ENCODE data around the gene GLIS1. TPM values are rescaled to one million over a fixed set of nuclear protein-coding genes. Genes with fewer than 3 reads are reported as not detected.
A peak's percentile ranks its signal among the peaks of the same experiment; 100 is the strongest.

The GLIS1 gene
- total and polyA plus RNA-seq, 11 donors: 0.06 to 0.35 (median 0.13) TPM; not detected in 6

DNA sequence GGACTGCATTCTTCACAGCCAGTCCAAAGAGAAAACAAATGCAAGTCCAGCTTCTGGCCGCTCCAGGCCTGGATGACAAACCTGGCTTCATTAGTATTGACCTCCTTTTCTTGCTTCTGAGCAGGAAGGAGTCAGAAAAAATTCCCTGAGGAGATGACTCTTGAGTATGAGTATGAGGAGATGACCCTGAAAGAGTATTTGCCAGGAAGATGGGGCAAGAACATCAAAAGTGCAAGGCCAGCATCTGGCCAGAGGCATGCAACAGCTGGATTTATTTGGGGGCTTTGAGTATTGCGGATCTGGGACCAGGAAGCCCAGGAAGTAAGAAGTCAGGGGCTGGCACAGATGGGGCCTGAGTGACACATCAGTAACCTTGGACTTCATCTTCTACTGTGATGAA is 113.9 kb downstream of the GLIS1 start:
- WGBS, 4 donors: 76 to 97% (median 85%) methylated on average over 2 of the region's 2 CpGs
- intact Hi-C loops (cut with DNase I): no loop called here
- peak in 4 of 5 donors; percentile 15 to 53 (median 37) for DNase-seq

GRCh38 chr1:53622531-53622930 is 116.4 kb downstream of the GLIS1 start:
- Histone ChIP-seq H3K36me3 (no peaks in the 10 kb centered on the region), H3K4me3 (no peak overlapping the region), H3K9me3 (peaks cover 0 to 13% (median 0%) of the 10 kb centered on the region in 12 donors), H3K4me1 (peaks cover 0 to 5% (median 0%) of the 10 kb centered on the region in 12 donors), H3K27ac (no peak overlapping the region), H3K27me3 (no peaks in the 10 kb centered on the region)
- TF ChIP-seq POLR2A (IDR thresholded peaks at IDR 0.05): no peak
- TF ChIP-seq, protein P1, sequence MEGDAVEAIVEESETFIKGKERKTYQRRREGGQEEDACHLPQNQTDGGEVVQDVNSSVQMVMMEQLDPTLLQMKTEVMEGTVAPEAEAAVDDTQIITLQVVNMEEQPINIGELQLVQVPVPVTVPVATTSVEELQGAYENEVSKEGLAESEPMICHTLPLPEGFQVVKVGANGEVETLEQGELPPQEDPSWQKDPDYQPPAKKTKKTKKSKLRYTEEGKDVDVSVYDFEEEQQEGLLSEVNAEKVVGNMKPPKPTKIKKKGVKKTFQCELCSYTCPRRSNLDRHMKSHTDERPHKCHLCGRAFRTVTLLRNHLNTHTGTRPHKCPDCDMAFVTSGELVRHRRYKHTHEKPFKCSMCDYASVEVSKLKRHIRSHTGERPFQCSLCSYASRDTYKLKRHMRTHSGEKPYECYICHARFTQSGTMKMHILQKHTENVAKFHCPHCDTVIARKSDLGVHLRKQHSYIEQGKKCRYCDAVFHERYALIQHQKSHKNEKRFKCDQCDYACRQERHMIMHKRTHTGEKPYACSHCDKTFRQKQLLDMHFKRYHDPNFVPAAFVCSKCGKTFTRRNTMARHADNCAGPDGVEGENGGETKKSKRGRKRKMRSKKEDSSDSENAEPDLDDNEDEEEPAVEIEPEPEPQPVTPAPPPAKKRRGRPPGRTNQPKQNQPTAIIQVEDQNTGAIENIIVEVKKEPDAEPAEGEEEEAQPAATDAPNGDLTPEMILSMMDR (IDR thresholded peaks at IDR 0.05): no peak
- WGBS, 4 donors: 72 to 79% (median 76%) methylated on average over 5 of the region's 5 CpGs
- DNase-seq (peak in 2 of 5 donors; percentile 4 to 5), ATAC-seq (no peak)
- intact Hi-C loops (cut with DNase I): no loop called here

More for the DNA sequence above, 113.9 kb downstream of the GLIS1 start:
- Histone ChIP-seq H3K36me3 (no peaks in the 10 kb centered on the region), H3K4me1 (peaks cover 0 to 5% (median 0%) of the 10 kb centered on the region in 12 donors), H3K9me3 (peaks cover 0 to 13% (median 0%) of the 10 kb centered on the region in 12 donors), H3K27ac (no peak overlapping the region), H3K27me3 (no peaks in the 10 kb centered on the region), H3K4me3 (no peak overlapping the region)
- ATAC-seq: peak; percentile 18 to 94 (median 66)
- TF ChIP-seq, protein P1 (IDR thresholded peaks at IDR 0.05): no peak
- TF ChIP-seq POLR2A (IDR thresholded peaks at IDR 0.05): no peak

- Histone ChIP-seq H3K36me3 (no peaks in the 10 kb centered on the region), H3K4me3 (no peak overlapping the region), H3K9me3 (peaks cover 0 to 13% (median 0%) of the 10 kb centered on the region in 12 donors), H3K27ac (no peak overlapping the region), H3K4me1 (peaks cover 0 to 2% (median 0%) of the 10 kb centered on the region in 12 donors), H3K27me3 (no peaks in the 10 kb centered on the region)
- WGBS, 4 donors: 76 to 86% (median 83%) methylated on average over 4 of the region's 4 CpGs
- intact Hi-C loops (cut with DNase I): no loop called here
- DNase-seq (peak in 2 of 5 donors; percentile 9 to 25), ATAC-seq (no peak)
- TF ChIP-seq, protein P1 (IDR thresholded peaks at IDR 0.05): no peak
- no peak for TF ChIP-seq POLR2A (IDR thresholded peaks at IDR 0.05)
These were observed 117.8 kb downstream of the GLIS1 start for GRCh38 chr1:53621144-53621543.

- no peak overlapping the region for H3K27ac ChIP-seq
- H3K4me3 ChIP-seq: no peak overlapping the region
- no peaks in the 10 kb centered on the region for H3K36me3 ChIP-seq
- intact Hi-C loops (cut with DNase I): no loop called here
- WGBS, 4 donors: 71 to 80% (median 73%) methylated on average over 20 to 22 of the region's 22 CpGs
- DNase-seq (peak in 1 of 5 donors; percentile 54), ATAC-seq (no peak)
- TF ChIP-seq POLR2A (IDR thresholded peaks at IDR 0.05): no peak
- TF ChIP-seq, protein P1 (IDR thresholded peaks at IDR 0.05): no peak
- no peaks in the 10 kb centered on the region for H3K27me3 ChIP-seq
- H3K9me3 ChIP-seq: peaks cover 0 to 13% (median 0%) of the 10 kb centered on the region in 12 donors
- no peaks in the 10 kb centered on the region for H3K4me1 ChIP-seq
These were observed 118.7 kb downstream of the GLIS1 start for GRCh38 chr1:53620061-53620855.

Measured in heart left ventricle (tissue), 16 donors.